Measurements from ENCODE around the gene INTS3. TPM values are rescaled to one million over a fixed set of nuclear protein-coding genes. Genes with fewer than 3 reads are reported as not detected.

The INTS3 gene
- total RNA-seq, 1 experiment from 2014 or later = 66.8 TPM

DNA sequence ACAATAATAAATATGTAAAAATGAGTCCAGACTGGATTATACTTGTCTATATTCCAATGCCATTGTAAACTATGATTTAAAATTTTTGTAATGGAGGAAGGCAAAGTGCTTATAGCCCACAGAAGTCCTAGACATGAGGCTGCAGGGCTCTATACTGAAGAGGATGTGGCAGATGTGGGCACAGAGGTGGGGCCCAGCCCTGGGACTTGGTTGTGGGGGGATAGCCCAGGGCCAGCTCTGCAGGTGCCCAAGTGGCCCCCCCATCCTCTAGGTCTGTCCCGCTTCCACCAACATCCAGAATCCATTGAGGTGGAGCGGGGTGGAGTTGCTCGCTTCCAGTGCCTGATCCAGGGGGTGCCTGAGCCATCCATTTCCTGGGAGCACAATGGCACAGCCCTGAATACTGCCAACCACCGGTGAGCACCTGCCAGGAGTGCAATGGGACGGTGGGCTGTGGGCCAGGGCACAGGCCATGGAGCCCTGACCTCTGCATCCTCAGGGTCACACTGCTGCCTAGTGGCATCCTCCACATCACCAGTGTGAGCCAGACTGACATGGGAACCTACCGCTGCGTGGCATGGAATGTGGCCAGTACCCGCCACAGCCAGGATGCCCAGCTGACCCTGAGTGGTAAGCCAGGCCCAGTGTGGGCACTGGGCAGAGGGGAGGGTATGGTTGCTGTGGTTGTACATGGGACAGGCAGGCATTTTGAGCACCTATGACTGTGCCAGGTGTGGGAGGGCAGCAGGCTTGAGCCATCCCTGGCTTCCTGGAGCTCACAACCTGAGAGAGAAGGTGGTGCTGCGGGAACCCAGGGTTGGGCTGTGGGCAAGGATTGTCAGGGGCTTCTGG, 68.3 kb downstream of the INTS3 start:
- TF ChIP-seq TCF7 (CRISPR knock-in tag; IDR thresholded peaks at IDR 0.05; ENCODE audit: low read depth) (no peak), RORB (CRISPR knock-in tag; IDR thresholded peaks at IDR 0.05) (no peak), CTCF (IDR thresholded peaks at IDR 0.05) (no peak), CREM (CRISPR knock-in tag; IDR thresholded peaks at IDR 0.05) (no peak), SMAD4 (CRISPR knock-in tag; IDR thresholded peaks at IDR 0.05) (no peak), ZNF425 (CRISPR knock-in tag; conservative IDR thresholded peaks at IDR 0.05) (no peak), JAZF1 (CRISPR knock-in tag; IDR thresholded peaks at IDR 0.05) (no peak), ZNF121 (CRISPR knock-in tag; IDR thresholded peaks at IDR 0.05) (no peak), EMX1 (CRISPR knock-in tag; IDR thresholded peaks at IDR 0.05) (no peak), PREB (CRISPR knock-in tag; IDR thresholded peaks at IDR 0.05; ENCODE audit: borderline replicate concordance) (no peak)
- H3K4me3 Mint-ChIP-seq = no peak overlapping the region
- H3K27ac Mint-ChIP-seq = peak overlapping the region; percentile 54
- ATAC-seq (no peak), DNase-seq (ENCODE audit: low spot score) (no peak)
- ChIA-PET CTCF (interaction anchor here (1.1 to 3.9 kb wide), 7 partner anchors 12 to 191 kb away, joined by 3 to 51 read pairs (median 5); partner anchors contain the start of genes DENND4B, GATAD2B and RAB13), POLR2A (interaction anchor here (1.1 kb wide), 1 partner anchor 16 kb away, joined by 3 read pairs; no protein-coding TSS in a partner anchor)
- H3K36me3 Mint-ChIP-seq = no peaks in the 10 kb centered on the region
- H3K9me3 Mint-ChIP-seq = no peaks in the 10 kb centered on the region
- no peaks in the 10 kb centered on the region; the same call in 1 of the 2 replicates for H3K27me3 Mint-ChIP-seq (ENCODE audit: low read depth)
- peaks cover 25% of the 10 kb centered on the region for H3K4me1 Mint-ChIP-seq

DNA sequence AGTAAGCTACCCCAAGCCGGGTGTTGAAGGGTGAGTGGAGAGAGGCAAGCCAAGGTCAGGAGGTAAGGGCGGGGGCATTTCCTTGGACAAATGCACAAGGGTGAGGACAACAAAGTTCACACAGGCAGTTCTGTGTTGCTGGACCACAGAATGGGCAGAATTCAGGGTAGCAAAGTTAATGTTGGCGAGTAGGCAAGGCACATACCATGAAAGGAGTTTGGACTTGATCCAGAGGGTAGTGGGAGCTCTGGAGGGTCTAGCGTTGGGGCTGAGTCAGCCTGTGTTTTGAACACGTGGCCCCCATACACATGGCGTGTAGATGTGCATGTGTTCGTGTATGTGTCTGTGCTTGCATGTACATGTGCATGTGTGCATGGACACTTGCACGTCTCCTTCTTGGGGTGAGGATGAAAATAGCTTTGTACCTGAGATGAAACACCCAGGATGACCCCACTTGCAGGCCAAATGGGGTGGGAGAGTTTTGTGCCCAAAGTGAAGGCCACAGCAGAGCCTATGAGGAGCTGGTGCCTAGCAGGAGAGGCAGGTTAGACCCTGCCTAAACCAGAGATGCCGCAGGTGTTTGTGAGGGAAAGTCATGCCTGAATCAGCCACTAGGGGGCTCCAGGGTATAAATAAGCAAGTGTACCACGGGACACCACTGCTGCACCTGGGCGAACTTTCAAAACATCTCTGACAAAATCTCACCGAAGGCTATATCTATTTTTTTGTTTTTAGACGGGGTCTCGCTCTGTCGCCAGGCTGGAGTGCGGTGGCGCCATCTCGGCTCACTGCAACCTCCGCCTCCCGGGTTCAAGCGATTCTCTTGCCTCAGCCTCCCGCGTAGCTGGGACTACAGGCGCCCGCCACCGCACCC, 69.2 kb downstream of the INTS3 start:
- DNase-seq (ENCODE audit: low spot score) (peak; percentile 91), ATAC-seq (peak; percentile 60)
- no peak overlapping the region for H3K4me3 Mint-ChIP-seq
- peak overlapping the region; percentile 54 for H3K27ac Mint-ChIP-seq
- CTCF ChIA-PET = interaction anchor here (0.6 to 3.9 kb wide), 29 partner anchors 7 to 538 kb away, joined by 3 to 51 read pairs (median 4); partner anchors contain the start of genes CREB3L4, DENND4B, GATAD2B and INTS3
- POLR2A ChIA-PET = interaction anchor here (1.1 kb wide), 1 partner anchor 17 kb away, joined by 3 read pairs; no protein-coding TSS in a partner anchor
- no peaks in the 10 kb centered on the region for H3K36me3 Mint-ChIP-seq
- H3K4me1 Mint-ChIP-seq = peaks cover 25% of the 10 kb centered on the region
- H3K27me3 Mint-ChIP-seq (ENCODE audit: low read depth) = no peaks in the 10 kb centered on the region; the same call in 1 of the 2 replicates
- H3K9me3 Mint-ChIP-seq = no peaks in the 10 kb centered on the region
- TF ChIP-seq ARID4B (CRISPR knock-in tag; IDR thresholded peaks at IDR 0.05; ENCODE audit: borderline replicate concordance) (no peak), SOX15 (CRISPR knock-in tag; IDR thresholded peaks at IDR 0.05) (no peak), CTCF (IDR thresholded peaks at IDR 0.05) (peak; percentile 95), HMGA2 (CRISPR knock-in tag; IDR thresholded peaks at IDR 0.05) (no peak), E2F4 (CRISPR knock-in tag; IDR thresholded peaks at IDR 0.05; ENCODE audit: borderline replicate concordance, low read depth) (no peak), ZNF671 (CRISPR knock-in tag; IDR thresholded peaks at IDR 0.05) (no peak), CBFB (CRISPR knock-in tag; IDR thresholded peaks at IDR 0.05; ENCODE audit: low read depth) (no peak), GRHL2 (CRISPR knock-in tag; IDR thresholded peaks at IDR 0.05; ENCODE audit: insufficient replicate concordance, severe bottlenecking) (no peak), ZNF121 (CRISPR knock-in tag; IDR thresholded peaks at IDR 0.05) (peak; percentile 82; the same call in 1 of the 2 replicates)
